ENCODE measurements around the gene MN1.
"Not testable (repeated sequence)": the region's sequence is repeated elsewhere in the genome, so short reads cannot be mapped to it uniquely, and the experiment has no call there.

The MN1 gene

GRCh38 chr22:27746918-27747317, 54.6 kb downstream of the MN1 start:
- Histone ChIP-seq H2AFZ (no peak overlapping the region), H3K9ac (no peak overlapping the region), H3K27ac (no peak overlapping the region), H3K9me3 (ENCODE audit: control insufficient read depth, low read length) (no peaks in the 10 kb centered on the region), H3K36me3 (ENCODE audit: control insufficient read depth, insufficient read depth, low read length) (no peaks in the 10 kb centered on the region), H3K4me3 (ENCODE audit: low read depth, low read length) (no peak overlapping the region), H3K79me2 (no peaks in the 10 kb centered on the region), H3K27me3 (ENCODE audit: control insufficient read depth, insufficient read depth, low read length) (no peaks in the 10 kb centered on the region), H3K4me1 (no peaks in the 10 kb centered on the region), H3K4me2 (ENCODE audit: low read length) (no peak overlapping the region)
- no peak for TF ChIP-seq CTCF (IDR thresholded peaks at IDR 0.05)

GRCh38 chr22:27745809-27746208, 55.7 kb downstream of the MN1 start:
- no peak overlapping the region for H3K9ac ChIP-seq
- no peak overlapping the region for H3K4me3 ChIP-seq (ENCODE audit: low read depth, low read length)
- H3K4me1 ChIP-seq: no peaks in the 10 kb centered on the region
- H3K27ac ChIP-seq: no peak overlapping the region
- no peaks in the 10 kb centered on the region for H3K27me3 ChIP-seq (ENCODE audit: control insufficient read depth, insufficient read depth, low read length)
- no peak overlapping the region for H3K4me2 ChIP-seq (ENCODE audit: low read length)
- no peak for TF ChIP-seq CTCF (IDR thresholded peaks at IDR 0.05)
- no peaks in the 10 kb centered on the region for H3K9me3 ChIP-seq (ENCODE audit: control insufficient read depth, low read length)
- H3K79me2 ChIP-seq: no peaks in the 10 kb centered on the region
- H2AFZ ChIP-seq: no peak overlapping the region
- no peaks in the 10 kb centered on the region for H3K36me3 ChIP-seq (ENCODE audit: control insufficient read depth, insufficient read depth, low read length)

- H2AFZ ChIP-seq: no peak overlapping the region
- H3K4me2 ChIP-seq (ENCODE audit: low read length): no peak overlapping the region
- H3K4me1 ChIP-seq: no peaks in the 10 kb centered on the region
- H3K9me3 ChIP-seq (ENCODE audit: control insufficient read depth, low read length): no peaks in the 10 kb centered on the region
- H3K27me3 ChIP-seq (ENCODE audit: control insufficient read depth, insufficient read depth, low read length): no peaks in the 10 kb centered on the region
- no peaks in the 10 kb centered on the region for H3K36me3 ChIP-seq (ENCODE audit: control insufficient read depth, insufficient read depth, low read length)
- H3K27ac ChIP-seq: no peak overlapping the region
- no peak overlapping the region for H3K4me3 ChIP-seq (ENCODE audit: low read depth, low read length)
- TF ChIP-seq CTCF (IDR thresholded peaks at IDR 0.05): no peak
- no peaks in the 10 kb centered on the region for H3K79me2 ChIP-seq
- H3K9ac ChIP-seq: no peak overlapping the region
Measured at GRCh38 chr22:27745154-27745553, 56.4 kb downstream of the MN1 start.

GRCh38 chr22:27744078-27744477, 57.5 kb downstream of the MN1 start:
- not testable (repeated sequence) for H2AFZ ChIP-seq; H3K27ac ChIP-seq; H3K4me3 ChIP-seq (ENCODE audit: low read depth, low read length); H3K4me1 ChIP-seq; H3K36me3 ChIP-seq (ENCODE audit: control insufficient read depth, insufficient read depth, low read length); H3K79me2 ChIP-seq; H3K9ac ChIP-seq; H3K27me3 ChIP-seq (ENCODE audit: control insufficient read depth, insufficient read depth, low read length); H3K4me2 ChIP-seq (ENCODE audit: low read length); H3K9me3 ChIP-seq (ENCODE audit: control insufficient read depth, low read length)

GRCh38 chr22:27740202-27740748, 61.3 kb downstream of the MN1 start:
- no peak for TF ChIP-seq CTCF (IDR thresholded peaks at IDR 0.05)
- no peaks in the 10 kb centered on the region for H3K9me3 ChIP-seq (ENCODE audit: control insufficient read depth, low read length)
- no peaks in the 10 kb centered on the region for H3K36me3 ChIP-seq (ENCODE audit: control insufficient read depth, insufficient read depth, low read length)
- H2AFZ ChIP-seq: no peak overlapping the region
- no peaks in the 10 kb centered on the region for H3K27me3 ChIP-seq (ENCODE audit: control insufficient read depth, insufficient read depth, low read length)
- H3K79me2 ChIP-seq: no peaks in the 10 kb centered on the region
- H3K4me2 ChIP-seq (ENCODE audit: low read length): no peak overlapping the region
- no peak overlapping the region for H3K27ac ChIP-seq
- H3K9ac ChIP-seq: no peak overlapping the region
- no peaks in the 10 kb centered on the region for H3K4me1 ChIP-seq
- H3K4me3 ChIP-seq (ENCODE audit: low read depth, low read length): no peak overlapping the region
